ENCODE results near the gene RC3H1. TPM values are rescaled to one million over a fixed set of nuclear protein-coding genes. Genes with fewer than 3 reads are reported as not detected.

The RC3H1 gene
- total and polyA plus RNA-seq, 4 donors: 4.5 to 51.7 (median 19.7) TPM

DNA sequence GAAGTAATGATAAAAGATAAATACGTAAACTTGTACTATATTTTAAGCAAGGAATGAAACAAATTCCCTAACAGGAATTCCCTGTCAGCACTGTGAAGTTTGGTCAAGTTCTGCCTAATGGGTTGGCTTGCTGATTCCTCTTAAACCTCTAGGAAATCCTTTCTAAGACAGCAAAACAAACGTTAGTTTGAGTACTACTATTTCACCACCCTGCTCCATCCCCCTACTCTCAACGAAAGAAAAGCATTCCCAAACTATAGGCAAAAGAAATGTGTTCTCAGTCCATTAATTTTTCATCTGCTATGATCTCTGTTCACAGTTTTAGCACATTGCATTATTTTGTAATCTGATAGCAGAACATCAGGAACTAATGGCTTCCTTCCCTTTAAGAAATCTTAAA lies 121.2 kb downstream of the RC3H1 start:
- Histone ChIP-seq H3K36me3 (ENCODE audit: control insufficient read depth in 1 of 2, insufficient read depth in 2 of 2, low read length in 1 of 2) (no peaks in the 10 kb centered on the region), H3K4me1 (ENCODE audit: control insufficient read depth in 1 of 2, insufficient read depth in 2 of 2, low read length in 2 of 2) (peaks cover 0 to 3% of the 10 kb centered on the region in 2 donors), H3K27ac (ENCODE audit: low read depth in 1 of 2, low read length in 2 of 2) (no peak overlapping the region), H3K4me3 (ENCODE audit: low read length in 2 of 2) (no peak overlapping the region), H3K9me3 (ENCODE audit: control insufficient read depth, low read length) (no peaks in the 10 kb centered on the region), H3K27me3 (ENCODE audit: control insufficient read depth in 1 of 2, insufficient read depth in 2 of 2, low read length in 1 of 2) (no peaks in the 10 kb centered on the region)
- ATAC-seq (ENCODE audit: low FRiP score) (no peak), DNase-seq (no peak)
- WGBS, 2 donors: 55 to 63% methylated on average over 3 of the region's 3 CpGs
- intact Hi-C loops (cut with DNase I): no loop called here

- no peak for DNase-seq
- no peak for ATAC-seq (ENCODE audit: low FRiP score)
These were observed 121.7 kb downstream of the RC3H1 start for GRCh38 chr1:173900427-173900826.

DNA sequence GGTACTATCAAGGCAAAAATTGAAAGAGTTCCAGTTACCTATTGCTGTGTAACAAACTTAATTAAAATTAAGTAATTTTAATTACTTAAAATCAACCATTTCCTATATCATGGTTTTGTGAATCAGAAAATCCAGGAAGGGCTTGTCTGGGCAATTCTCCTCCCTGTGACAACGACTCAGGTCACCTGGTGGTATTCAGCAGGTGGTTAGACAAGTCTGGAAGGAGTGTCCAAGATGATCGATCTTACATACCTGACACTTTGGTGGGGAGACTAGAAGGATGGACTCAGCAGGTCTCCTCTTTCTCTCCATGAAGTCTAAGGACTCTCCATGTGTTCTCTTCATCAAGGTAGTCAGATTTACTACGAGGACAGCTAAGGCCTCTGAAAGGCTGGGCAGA lies 128.0 kb downstream of the RC3H1 start:
- Histone ChIP-seq H3K27me3 (ENCODE audit: control insufficient read depth in 1 of 2, insufficient read depth in 2 of 2, low read length in 1 of 2) (no peaks in the 10 kb centered on the region), H3K4me1 (ENCODE audit: control insufficient read depth in 1 of 2, insufficient read depth in 2 of 2, low read length in 2 of 2) (peaks cover 0 to under 1% of the 10 kb centered on the region in 2 donors), H3K36me3 (ENCODE audit: control insufficient read depth in 1 of 2, insufficient read depth in 2 of 2, low read length in 1 of 2) (peaks cover 3% of the 10 kb centered on the region in 2 donors), H3K4me3 (ENCODE audit: low read length in 2 of 2) (no peak overlapping the region), H3K27ac (ENCODE audit: low read depth in 1 of 2, low read length in 2 of 2) (no peak overlapping the region), H3K9me3 (ENCODE audit: control insufficient read depth, low read length) (no peaks in the 10 kb centered on the region)
- ATAC-seq (ENCODE audit: low FRiP score) (no peak), DNase-seq (no peak)
- intact Hi-C loops (cut with DNase I): loop anchor here in 1 of 2 donors (10.0 kb wide), 1 partner anchor 589 kb away; no protein-coding TSS in a partner anchor
- WGBS, 2 donors: 67 to 86% methylated on average over 3 of the region's 3 CpGs

More at GRCh38 chr1:173900427-173900826, 121.7 kb downstream of the RC3H1 start:
- H3K4me3 ChIP-seq (ENCODE audit: low read length in 2 of 2): no peak overlapping the region
- H3K27ac ChIP-seq (ENCODE audit: low read depth in 1 of 2, low read length in 2 of 2): no peak overlapping the region
- WGBS, 2 donors: 68 to 81% methylated on average over 2 of the region's 2 CpGs
- H3K27me3 ChIP-seq (ENCODE audit: control insufficient read depth in 1 of 2, insufficient read depth in 2 of 2, low read length in 1 of 2): no peaks in the 10 kb centered on the region
- intact Hi-C loops (cut with DNase I): no loop called here
- H3K4me1 ChIP-seq (ENCODE audit: control insufficient read depth in 1 of 2, insufficient read depth in 2 of 2, low read length in 2 of 2): peaks cover 0 to 3% of the 10 kb centered on the region in 2 donors
- H3K36me3 ChIP-seq (ENCODE audit: control insufficient read depth in 1 of 2, insufficient read depth in 2 of 2, low read length in 1 of 2): no peaks in the 10 kb centered on the region
- H3K9me3 ChIP-seq (ENCODE audit: control insufficient read depth, low read length): no peaks in the 10 kb centered on the region

GRCh38 chr1:173893611-173894010 lies 128.5 kb downstream of the RC3H1 start:
- peaks cover 3% of the 10 kb centered on the region in 2 donors for H3K36me3 ChIP-seq (ENCODE audit: control insufficient read depth in 1 of 2, insufficient read depth in 2 of 2, low read length in 1 of 2)
- ATAC-seq (ENCODE audit: low FRiP score): no peak
- no peak overlapping the region for H3K27ac ChIP-seq (ENCODE audit: low read depth in 1 of 2, low read length in 2 of 2)
- H3K4me3 ChIP-seq (ENCODE audit: low read length in 2 of 2): no peak overlapping the region
- H3K4me1 ChIP-seq (ENCODE audit: control insufficient read depth in 1 of 2, insufficient read depth in 2 of 2, low read length in 2 of 2): no peaks in the 10 kb centered on the region
- DNase-seq: no peak
- no peaks in the 10 kb centered on the region for H3K27me3 ChIP-seq (ENCODE audit: control insufficient read depth in 1 of 2, insufficient read depth in 2 of 2, low read length in 1 of 2)
- H3K9me3 ChIP-seq (ENCODE audit: control insufficient read depth, low read length): no peaks in the 10 kb centered on the region
- intact Hi-C loops (cut with DNase I): loop anchor here in 1 of 2 donors (10.0 kb wide), 1 partner anchor 589 kb away; no protein-coding TSS in a partner anchor
- WGBS, 2 donors: 68 to 75% methylated on average over 1 of the region's 1 CpG

DNA sequence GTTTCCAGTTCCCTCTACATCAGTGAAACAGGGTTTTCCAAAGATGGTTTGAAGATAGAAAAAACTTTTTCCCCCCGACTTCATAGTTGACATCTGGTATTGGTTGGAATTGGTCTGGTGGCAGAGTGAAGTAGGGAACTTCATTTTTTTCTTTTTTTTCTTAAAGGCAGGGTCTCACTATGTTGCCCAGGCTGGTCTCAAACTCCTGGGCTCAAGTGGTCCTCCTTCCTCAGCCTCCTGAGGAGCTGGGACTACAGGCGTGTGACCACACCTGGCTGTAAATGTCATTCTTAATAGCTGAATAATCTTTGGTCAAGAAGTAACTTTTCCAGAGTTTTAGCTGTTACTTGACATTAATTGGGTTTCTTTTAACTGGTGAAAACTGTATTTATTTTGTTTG lies 132.3 kb downstream of the RC3H1 start:
- no peaks in the 10 kb centered on the region for H3K9me3 ChIP-seq (ENCODE audit: control insufficient read depth, low read length)
- ATAC-seq (ENCODE audit: low FRiP score) (no peak), DNase-seq (no peak)
- H3K27me3 ChIP-seq (ENCODE audit: control insufficient read depth in 1 of 2, insufficient read depth in 2 of 2, low read length in 1 of 2): no peaks in the 10 kb centered on the region
- H3K4me3 ChIP-seq (ENCODE audit: low read length in 2 of 2): no peak overlapping the region
- no peak overlapping the region for H3K27ac ChIP-seq (ENCODE audit: low read depth in 1 of 2, low read length in 2 of 2)
- 97 to 99% methylated on average over 2 of the region's 2 CpGs for WGBS, 2 donors
- H3K4me1 ChIP-seq (ENCODE audit: control insufficient read depth in 1 of 2, insufficient read depth in 2 of 2, low read length in 2 of 2): no peaks in the 10 kb centered on the region
- intact Hi-C loops (cut with DNase I): loop anchor here in 1 of 2 donors (10.0 kb wide), 1 partner anchor 585 kb away; no protein-coding TSS in a partner anchor
- H3K36me3 ChIP-seq (ENCODE audit: control insufficient read depth in 1 of 2, insufficient read depth in 2 of 2, low read length in 1 of 2): peaks cover 3 to 9% of the 10 kb centered on the region in 2 donors

GRCh38 chr1:173888749-173889148 lies 133.4 kb downstream of the RC3H1 start:
- Histone ChIP-seq H3K4me3 (ENCODE audit: low read length in 2 of 2) (no peak overlapping the region), H3K27me3 (ENCODE audit: control insufficient read depth in 1 of 2, insufficient read depth in 2 of 2, low read length in 1 of 2) (no peaks in the 10 kb centered on the region), H3K36me3 (ENCODE audit: control insufficient read depth in 1 of 2, insufficient read depth in 2 of 2, low read length in 1 of 2) (peaks cover 3 to 6% of the 10 kb centered on the region in 2 donors), H3K9me3 (ENCODE audit: control insufficient read depth, low read length) (no peaks in the 10 kb centered on the region), H3K27ac (ENCODE audit: low read depth in 1 of 2, low read length in 2 of 2) (no peak overlapping the region), H3K4me1 (ENCODE audit: control insufficient read depth in 1 of 2, insufficient read depth in 2 of 2, low read length in 2 of 2) (no peaks in the 10 kb centered on the region)
- DNase-seq (no peak), ATAC-seq (ENCODE audit: low FRiP score) (no peak)
- intact Hi-C loops (cut with DNase I): no loop called here

- peaks cover 3 to 6% of the 10 kb centered on the region in 2 donors for H3K36me3 ChIP-seq (ENCODE audit: control insufficient read depth in 1 of 2, insufficient read depth in 2 of 2, low read length in 1 of 2)
- H3K4me3 ChIP-seq (ENCODE audit: low read length in 2 of 2): no peak overlapping the region
- WGBS, 2 donors: 95 to 96% methylated on average over 2 of the region's 2 CpGs
- no peaks in the 10 kb centered on the region for H3K27me3 ChIP-seq (ENCODE audit: control insufficient read depth in 1 of 2, insufficient read depth in 2 of 2, low read length in 1 of 2)
- ATAC-seq (ENCODE audit: low FRiP score) (no peak), DNase-seq (no peak)
- no peaks in the 10 kb centered on the region for H3K4me1 ChIP-seq (ENCODE audit: control insufficient read depth in 1 of 2, insufficient read depth in 2 of 2, low read length in 2 of 2)
- intact Hi-C loops (cut with DNase I): no loop called here
- H3K27ac ChIP-seq (ENCODE audit: low read depth in 1 of 2, low read length in 2 of 2): no peak overlapping the region
- H3K9me3 ChIP-seq (ENCODE audit: control insufficient read depth, low read length): no peaks in the 10 kb centered on the region
These were observed 134.5 kb downstream of the RC3H1 start for GRCh38 chr1:173887627-173888026.

GRCh38 chr1:173886746-173887611 lies 135.2 kb downstream of the RC3H1 start:
- intact Hi-C loops (cut with DNase I): no loop called here
- no peaks in the 10 kb centered on the region for H3K9me3 ChIP-seq (ENCODE audit: control insufficient read depth, low read length)
- DNase-seq (no peak), ATAC-seq (ENCODE audit: low FRiP score) (no peak)
- H3K4me3 ChIP-seq (ENCODE audit: low read length in 2 of 2): no peak overlapping the region
- H3K4me1 ChIP-seq (ENCODE audit: control insufficient read depth in 1 of 2, insufficient read depth in 2 of 2, low read length in 2 of 2): no peaks in the 10 kb centered on the region
- no peak overlapping the region for H3K27ac ChIP-seq (ENCODE audit: low read depth in 1 of 2, low read length in 2 of 2)
- H3K36me3 ChIP-seq (ENCODE audit: control insufficient read depth in 1 of 2, insufficient read depth in 2 of 2, low read length in 1 of 2): peaks cover 3 to 6% of the 10 kb centered on the region in 2 donors
- 86 to 87% methylated on average over 4 of the region's 4 CpGs for WGBS, 2 donors
- no peaks in the 10 kb centered on the region for H3K27me3 ChIP-seq (ENCODE audit: control insufficient read depth in 1 of 2, insufficient read depth in 2 of 2, low read length in 1 of 2)

DNA sequence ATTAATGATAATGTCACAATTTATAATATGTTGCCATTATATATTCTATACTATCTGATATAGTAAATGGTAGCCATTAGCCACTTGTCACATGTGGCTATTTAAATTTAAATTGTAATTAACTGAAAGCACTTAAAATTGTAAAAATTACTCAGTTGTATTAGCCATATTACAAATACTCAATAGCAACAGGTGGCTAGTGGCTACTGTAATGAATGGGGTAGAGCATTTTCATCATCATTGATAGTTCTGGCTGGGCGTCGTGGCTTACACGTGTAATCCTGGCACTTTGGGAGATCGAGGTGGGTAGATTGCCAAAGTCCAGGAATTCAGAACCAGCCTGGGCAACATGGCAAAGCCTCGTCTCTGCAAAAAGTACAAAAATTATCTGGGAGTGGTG lies 137.5 kb downstream of the RC3H1 start:
- ATAC-seq (ENCODE audit: low FRiP score) (no peak), DNase-seq (no peak)
- Histone ChIP-seq H3K27ac (ENCODE audit: low read depth in 1 of 2, low read length in 2 of 2) (no peak overlapping the region), H3K36me3 (ENCODE audit: control insufficient read depth in 1 of 2, insufficient read depth in 2 of 2, low read length in 1 of 2) (peaks cover 0 to 6% of the 10 kb centered on the region in 2 donors), H3K4me3 (ENCODE audit: low read length in 2 of 2) (no peak overlapping the region), H3K4me1 (ENCODE audit: control insufficient read depth in 1 of 2, insufficient read depth in 2 of 2, low read length in 2 of 2) (no peaks in the 10 kb centered on the region), H3K9me3 (ENCODE audit: control insufficient read depth, low read length) (no peaks in the 10 kb centered on the region), H3K27me3 (ENCODE audit: control insufficient read depth in 1 of 2, insufficient read depth in 2 of 2, low read length in 1 of 2) (no peaks in the 10 kb centered on the region)
- 76 to 83% methylated on average over 5 of the region's 5 CpGs for WGBS, 2 donors
- intact Hi-C loops (cut with DNase I): no loop called here

Measured in aorta (tissue), 5 donors.